Glutamatergic neuron (in vitro differentiated cells): ENCODE results near the gene PDE10A. TPM values are rescaled to one million over a fixed set of nuclear protein-coding genes. Genes with fewer than 3 reads are reported as not detected.

Experiments used
- DNase-seq: peaks from one replicate; pipeline ENCODE4 v3.0.0; 2022
- H3K27ac Mint-ChIP-seq: one replicate; pipeline ENCODE4 v1.8.0; 2020; ENCODE audit warnings: mild to moderate bottlenecking, mixed read lengths, inconsistent platforms; ENCODE audit not compliant: unreplicated experiment
- H3K27me3 Mint-ChIP-seq: one replicate; pipeline ENCODE4 v1.8.0; 2020; ENCODE audit warnings: mild to moderate bottlenecking, moderate library complexity, mixed read lengths, inconsistent platforms; ENCODE audit not compliant: unreplicated experiment
- H3K36me3 Mint-ChIP-seq: one replicate; pipeline ENCODE4 v1.8.0; 2020; ENCODE audit warnings: mild to moderate bottlenecking, mixed read lengths, inconsistent platforms; ENCODE audit not compliant: unreplicated experiment
- H3K4me1 Mint-ChIP-seq: one replicate; pipeline ENCODE4 v1.8.0; 2020; ENCODE audit warnings: mild to moderate bottlenecking, low read depth, mixed read lengths, inconsistent platforms; ENCODE audit not compliant: unreplicated experiment
- H3K4me3 Mint-ChIP-seq: one replicate; pipeline ENCODE4 v1.8.0; 2020; ENCODE audit warnings: mild to moderate bottlenecking, mixed read lengths, inconsistent platforms; ENCODE audit not compliant: unreplicated experiment
- H3K9me3 Mint-ChIP-seq: one replicate; pipeline ENCODE4 v1.8.0; 2020; ENCODE audit warnings: mild to moderate bottlenecking, moderate library complexity, mixed read lengths, inconsistent platforms; ENCODE audit not compliant: unreplicated experiment
- total RNA-seq: library from RNA; stranded (reverse); fragmentation: NEBNext Ultra II Directional; extraction: Animal tissue kit (Norgen Biotek cat#: 25700); gene quantifications from one replicate; pipeline ENCODE4 v1.2.1, GENCODE V29; 2021; ENCODE audit not compliant: unreplicated experiment
- TF ChIP-seq, protein P1 (sequence below): fragments of 200-600 bp; sonication (generic); IDR thresholded peaks from one replicate; pipeline ENCODE4 v1.5.0; 2021; ENCODE audit not compliant: partially characterized antibody, unreplicated experiment

PDE10A gene
- total RNA-seq, 1 donor from 2014 or later: 24.5 TPM

DNA sequence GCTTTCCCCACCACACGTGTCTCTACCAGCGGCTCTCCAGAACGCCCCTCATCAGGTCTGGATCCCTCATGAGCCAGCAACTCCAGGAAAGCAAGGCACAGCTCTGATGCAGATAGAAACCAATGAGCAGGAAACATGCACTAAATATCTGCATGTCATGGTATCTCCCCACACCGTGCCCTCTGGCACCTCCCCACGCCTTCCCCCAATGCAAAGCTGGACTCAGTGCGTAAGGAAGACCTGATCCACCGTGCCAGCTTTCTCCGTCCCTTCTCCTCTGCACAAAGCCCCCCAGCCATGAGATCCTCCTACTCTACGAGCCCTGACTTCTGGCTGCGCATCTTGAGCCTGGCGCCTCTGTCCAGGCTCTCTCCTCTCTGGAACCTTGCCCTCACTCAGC is 9.4 kb downstream of the PDE10A start:
- H3K4me1 Mint-ChIP-seq: peaks cover 4% of the 10 kb centered on the region
- no peaks in the 10 kb centered on the region for H3K36me3 Mint-ChIP-seq
- no peaks in the 10 kb centered on the region for H3K27me3 Mint-ChIP-seq
- no peak for DNase-seq
- H3K27ac Mint-ChIP-seq: no peak overlapping the region
- no peaks in the 10 kb centered on the region for H3K9me3 Mint-ChIP-seq
- no peak overlapping the region for H3K4me3 Mint-ChIP-seq
- TF ChIP-seq, protein P1, sequence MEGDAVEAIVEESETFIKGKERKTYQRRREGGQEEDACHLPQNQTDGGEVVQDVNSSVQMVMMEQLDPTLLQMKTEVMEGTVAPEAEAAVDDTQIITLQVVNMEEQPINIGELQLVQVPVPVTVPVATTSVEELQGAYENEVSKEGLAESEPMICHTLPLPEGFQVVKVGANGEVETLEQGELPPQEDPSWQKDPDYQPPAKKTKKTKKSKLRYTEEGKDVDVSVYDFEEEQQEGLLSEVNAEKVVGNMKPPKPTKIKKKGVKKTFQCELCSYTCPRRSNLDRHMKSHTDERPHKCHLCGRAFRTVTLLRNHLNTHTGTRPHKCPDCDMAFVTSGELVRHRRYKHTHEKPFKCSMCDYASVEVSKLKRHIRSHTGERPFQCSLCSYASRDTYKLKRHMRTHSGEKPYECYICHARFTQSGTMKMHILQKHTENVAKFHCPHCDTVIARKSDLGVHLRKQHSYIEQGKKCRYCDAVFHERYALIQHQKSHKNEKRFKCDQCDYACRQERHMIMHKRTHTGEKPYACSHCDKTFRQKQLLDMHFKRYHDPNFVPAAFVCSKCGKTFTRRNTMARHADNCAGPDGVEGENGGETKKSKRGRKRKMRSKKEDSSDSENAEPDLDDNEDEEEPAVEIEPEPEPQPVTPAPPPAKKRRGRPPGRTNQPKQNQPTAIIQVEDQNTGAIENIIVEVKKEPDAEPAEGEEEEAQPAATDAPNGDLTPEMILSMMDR: no peak

DNA sequence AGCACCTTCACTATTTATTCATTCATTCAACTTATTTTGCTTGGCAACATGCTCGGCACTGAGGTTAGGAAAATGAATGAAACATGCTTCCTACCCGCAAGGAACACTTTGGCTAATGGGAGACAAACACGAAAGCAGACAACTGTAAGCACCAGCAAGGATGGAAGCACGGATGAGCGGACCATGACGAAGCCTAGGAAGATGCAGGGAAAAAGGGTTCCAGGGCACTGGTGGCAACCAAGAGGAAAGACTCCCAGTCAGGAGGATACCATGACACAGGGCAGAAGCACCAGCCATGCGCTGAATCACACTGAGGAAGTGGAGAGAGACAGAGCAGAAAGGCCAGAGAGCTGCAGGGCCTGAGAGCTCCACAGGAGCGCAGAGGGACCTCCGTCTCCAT is 9.8 kb downstream of the PDE10A start:
- Mint-ChIP-seq H3K4me3 (no peak overlapping the region), H3K9me3 (no peaks in the 10 kb centered on the region), H3K27ac (no peak overlapping the region), H3K36me3 (no peaks in the 10 kb centered on the region), H3K27me3 (no peaks in the 10 kb centered on the region), H3K4me1 (peaks cover 5% of the 10 kb centered on the region)
- DNase-seq: no peak
- TF ChIP-seq, protein P1: no peak

DNA sequence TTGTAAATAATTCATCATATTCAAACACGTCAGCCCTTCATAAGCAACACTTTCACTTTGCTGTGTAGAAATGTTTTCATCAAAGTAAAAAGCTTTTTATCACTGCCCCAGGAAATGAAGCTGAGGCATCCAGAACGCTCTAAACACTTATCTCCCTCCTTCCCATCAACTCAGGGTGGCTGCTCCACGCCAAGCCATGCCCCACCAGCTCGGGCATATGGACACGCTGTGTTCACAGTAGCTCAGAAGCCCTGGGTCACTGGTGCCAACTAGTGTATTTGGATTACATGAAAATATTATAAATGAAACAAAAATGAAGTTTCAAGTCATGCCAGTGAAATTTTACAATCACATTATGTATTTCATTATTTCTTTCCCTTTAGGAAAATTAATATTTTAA is 10.3 kb downstream of the PDE10A start:
- no peak for DNase-seq
- H3K27ac Mint-ChIP-seq: no peak overlapping the region
- H3K36me3 Mint-ChIP-seq: no peaks in the 10 kb centered on the region
- peaks cover 3% of the 10 kb centered on the region for H3K4me1 Mint-ChIP-seq
- TF ChIP-seq, protein P1: no peak
- H3K9me3 Mint-ChIP-seq: no peaks in the 10 kb centered on the region
- H3K4me3 Mint-ChIP-seq: no peak overlapping the region
- no peaks in the 10 kb centered on the region for H3K27me3 Mint-ChIP-seq

DNA sequence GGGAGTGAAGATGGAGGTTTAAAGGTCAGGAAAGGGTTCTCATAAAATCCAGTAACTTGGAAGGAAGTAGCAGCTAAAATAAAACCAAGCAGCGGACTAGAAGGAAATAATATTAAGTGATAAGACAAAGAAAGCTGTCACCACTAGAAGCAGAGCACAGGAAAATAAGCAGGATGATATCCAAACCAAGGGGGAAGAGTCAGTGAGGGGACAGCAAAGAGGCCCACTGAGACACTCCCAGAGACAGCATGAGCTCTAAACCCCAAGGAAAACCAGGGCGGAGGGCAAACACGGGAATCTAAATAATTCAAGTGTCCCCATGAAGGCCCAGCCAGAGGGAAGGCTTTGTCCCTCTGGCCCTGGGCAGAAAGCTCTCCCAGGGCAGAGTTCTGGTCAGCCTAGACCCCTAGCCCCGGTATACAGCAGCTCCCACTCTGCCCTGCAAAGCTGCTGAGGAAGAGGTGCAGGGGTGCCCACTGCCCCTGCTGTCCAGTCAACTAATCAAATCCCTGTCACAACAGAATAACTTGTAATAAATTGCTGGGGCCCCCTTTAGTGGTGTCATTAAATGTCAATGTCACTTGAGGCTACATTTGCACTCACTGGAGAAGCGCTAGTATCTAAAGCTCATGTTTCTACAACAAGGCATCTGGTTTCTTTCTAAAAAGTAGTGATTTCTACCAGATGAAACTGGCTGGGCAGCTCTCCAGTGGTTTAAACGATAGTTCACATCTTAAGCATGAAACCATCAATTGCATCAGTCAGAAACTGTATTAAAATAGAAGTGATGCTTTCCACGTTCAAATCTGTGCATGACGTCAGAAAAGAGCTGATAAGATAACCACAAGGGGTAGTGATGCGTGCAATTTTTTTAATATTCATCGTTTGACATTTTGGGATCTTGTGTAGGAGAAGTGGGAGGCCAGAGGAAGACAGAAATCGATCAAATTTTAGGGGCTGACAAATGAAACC is 13.6 kb downstream of the PDE10A start:
- H3K27me3 Mint-ChIP-seq: no peaks in the 10 kb centered on the region
- no peak for DNase-seq
- no peak overlapping the region for H3K27ac Mint-ChIP-seq
- no peak overlapping the region for H3K4me3 Mint-ChIP-seq
- no peaks in the 10 kb centered on the region for H3K9me3 Mint-ChIP-seq
- H3K36me3 Mint-ChIP-seq: no peaks in the 10 kb centered on the region
- peaks cover 8% of the 10 kb centered on the region for H3K4me1 Mint-ChIP-seq
- TF ChIP-seq, protein P1: no peak

DNA sequence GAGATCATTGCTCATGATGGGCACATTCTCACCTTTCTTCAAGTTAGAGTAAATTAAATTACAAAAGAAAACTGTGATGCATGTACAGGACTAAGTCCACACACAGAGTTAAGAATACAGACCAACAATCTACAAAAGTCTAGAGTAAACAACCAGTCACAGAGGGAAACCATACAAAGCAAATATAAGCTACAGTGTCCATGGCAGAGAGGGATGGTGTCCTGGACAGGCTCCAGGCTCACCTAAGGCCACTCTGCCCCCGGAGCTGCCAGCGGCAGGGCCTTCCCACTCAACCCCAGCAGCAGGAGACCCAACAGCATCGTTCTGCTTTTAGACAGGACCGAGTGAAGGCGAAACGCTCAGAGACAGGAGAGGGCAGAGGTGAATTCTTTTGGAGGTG is 16.0 kb downstream of the PDE10A start:
- Mint-ChIP-seq H3K36me3 (no peaks in the 10 kb centered on the region), H3K27me3 (no peaks in the 10 kb centered on the region), H3K9me3 (no peaks in the 10 kb centered on the region), H3K27ac (no peak overlapping the region), H3K4me1 (peaks cover 10% of the 10 kb centered on the region), H3K4me3 (no peak overlapping the region)
- TF ChIP-seq, protein P1: no peak
- DNase-seq: no peak
